Measurements from ENCODE around the gene TMC1. TPM values are rescaled to one million over a fixed set of nuclear protein-coding genes. Genes with fewer than 3 reads are reported as not detected.

The TMC1 gene
- total RNA-seq, 1 donor from 2014 or later: not detected

DNA sequence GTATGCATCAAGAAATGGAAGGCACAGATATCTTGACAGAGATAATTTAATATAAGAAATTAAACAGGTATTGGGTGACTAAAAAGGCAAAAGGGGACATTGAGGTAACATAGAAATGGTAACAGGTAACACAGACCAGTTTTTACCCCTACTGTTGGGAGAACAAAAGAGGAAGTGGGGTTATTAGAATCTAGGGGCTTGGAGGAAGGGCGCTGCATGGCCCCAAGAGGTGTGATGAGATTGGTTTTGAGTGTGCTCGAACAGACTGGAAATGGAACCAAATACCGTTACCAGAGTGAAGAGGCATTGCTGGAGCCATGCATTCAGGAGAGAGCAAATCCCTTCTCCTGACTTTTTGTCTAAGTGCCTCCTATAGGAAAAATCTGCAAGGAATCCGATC lies 237.5 kb downstream of the TMC1 start:
- H3K9me3 Mint-ChIP-seq: no peaks in the 10 kb centered on the region
- DNase-seq: no peak
- peaks cover 11% of the 10 kb centered on the region for H3K27me3 Mint-ChIP-seq
- no peaks in the 10 kb centered on the region for H3K4me1 Mint-ChIP-seq
- no peak overlapping the region for H3K27ac Mint-ChIP-seq
- H3K4me3 Mint-ChIP-seq: no peak overlapping the region
- intact Hi-C loops (cut with micrococcal nuclease): no loop called here
- H3K36me3 Mint-ChIP-seq (ENCODE audit: low read depth): no peaks in the 10 kb centered on the region

DNA sequence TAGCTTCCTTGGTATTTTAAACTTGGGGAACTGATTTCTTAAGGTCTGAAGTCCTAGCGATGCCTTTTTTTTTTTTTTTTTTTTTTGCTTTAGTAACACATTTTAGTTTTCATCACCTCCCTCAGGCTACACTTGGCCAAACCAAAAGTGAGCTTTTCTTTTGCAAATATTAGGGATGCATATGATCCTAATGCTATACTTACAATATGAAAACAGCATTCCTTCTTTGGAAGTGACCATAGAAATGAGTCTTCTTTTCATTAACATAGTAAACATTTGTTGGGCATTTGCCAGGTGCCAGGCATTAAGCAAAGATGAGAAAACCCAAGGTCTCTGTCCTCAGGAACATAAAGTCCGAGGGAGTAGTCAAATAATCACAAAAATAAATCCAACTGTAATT lies 241.6 kb downstream of the TMC1 start:
- Mint-ChIP-seq H3K9me3 (no peaks in the 10 kb centered on the region), H3K36me3 (ENCODE audit: low read depth) (no peaks in the 10 kb centered on the region), H3K4me1 (no peaks in the 10 kb centered on the region), H3K4me3 (no peak overlapping the region), H3K27ac (no peak overlapping the region), H3K27me3 (peaks cover 5% of the 10 kb centered on the region)
- intact Hi-C loops (cut with micrococcal nuclease): no loop called here
- DNase-seq: no peak

DNA sequence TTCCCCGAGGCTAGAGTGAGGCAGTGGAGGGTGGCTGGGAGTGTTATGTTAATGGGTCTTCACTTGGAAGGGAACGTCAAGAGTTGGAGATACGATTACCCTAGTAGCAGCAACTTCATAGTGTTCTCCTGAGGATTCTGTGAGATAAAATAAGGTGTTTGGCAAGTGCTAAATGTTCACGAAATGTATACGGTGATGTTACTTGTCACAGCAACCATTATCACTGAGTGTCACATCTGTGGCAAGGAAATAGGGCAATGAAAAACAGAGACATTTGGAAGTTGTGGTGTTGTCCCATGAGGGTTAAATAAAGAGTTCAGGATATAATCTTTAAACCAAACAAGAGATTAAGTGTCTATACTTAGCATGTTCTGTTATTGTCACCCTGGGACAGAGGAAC lies 248.1 kb downstream of the TMC1 start:
- no peak overlapping the region for H3K4me3 Mint-ChIP-seq
- no peak for DNase-seq
- H3K9me3 Mint-ChIP-seq: no peaks in the 10 kb centered on the region
- intact Hi-C loops (cut with micrococcal nuclease): no loop called here
- H3K27ac Mint-ChIP-seq: no peak overlapping the region
- H3K4me1 Mint-ChIP-seq: no peaks in the 10 kb centered on the region
- no peaks in the 10 kb centered on the region for H3K36me3 Mint-ChIP-seq (ENCODE audit: low read depth)
- H3K27me3 Mint-ChIP-seq: peaks cover 3% of the 10 kb centered on the region

DNA sequence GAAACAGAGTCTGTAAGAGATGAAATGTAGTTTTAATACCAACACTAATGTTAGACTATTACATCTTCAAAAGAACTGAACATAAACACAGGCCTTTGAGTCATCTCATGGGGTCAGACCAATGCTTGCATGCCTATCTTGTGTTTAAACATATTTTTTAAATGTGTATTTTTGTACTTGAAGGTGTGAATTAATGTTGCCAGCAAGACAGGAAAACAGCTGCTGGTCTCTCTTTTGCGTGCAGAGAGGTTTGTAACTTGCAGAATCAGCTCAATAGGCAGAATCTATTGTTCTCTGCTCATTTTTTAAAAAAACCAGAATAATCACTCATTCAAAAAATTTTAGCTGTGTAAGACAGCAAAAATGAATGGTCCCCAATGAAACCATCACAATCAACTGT lies 251.3 kb downstream of the TMC1 start:
- H3K27me3 Mint-ChIP-seq: peaks cover 3% of the 10 kb centered on the region
- no peaks in the 10 kb centered on the region for H3K9me3 Mint-ChIP-seq
- H3K27ac Mint-ChIP-seq: no peak overlapping the region
- H3K36me3 Mint-ChIP-seq (ENCODE audit: low read depth): no peaks in the 10 kb centered on the region
- intact Hi-C loops (cut with micrococcal nuclease): no loop called here
- H3K4me3 Mint-ChIP-seq: no peak overlapping the region
- H3K4me1 Mint-ChIP-seq: no peaks in the 10 kb centered on the region
- no peak for DNase-seq

DNA sequence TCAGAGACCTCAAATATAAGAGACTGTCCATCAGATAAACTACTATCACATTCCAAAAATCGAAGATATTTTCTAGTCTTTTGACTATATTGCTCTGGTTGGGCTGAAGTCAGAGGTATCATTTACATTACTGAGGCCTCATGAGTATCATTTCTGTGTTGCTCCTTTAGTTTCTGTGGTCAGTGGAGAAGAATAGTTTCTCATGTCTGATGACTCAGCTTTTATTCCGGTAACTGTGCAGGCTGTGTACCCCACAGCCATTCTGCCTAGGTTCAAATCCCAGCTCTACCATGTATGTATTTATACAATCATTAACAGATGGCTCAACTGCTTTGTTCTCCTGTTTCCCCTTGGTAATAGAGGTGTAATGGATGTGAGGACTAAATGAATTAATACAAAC lies 252.2 kb downstream of the TMC1 start:
- Mint-ChIP-seq H3K36me3 (ENCODE audit: low read depth) (no peaks in the 10 kb centered on the region), H3K27me3 (peaks cover 3% of the 10 kb centered on the region), H3K4me1 (no peaks in the 10 kb centered on the region), H3K4me3 (no peak overlapping the region), H3K9me3 (no peaks in the 10 kb centered on the region), H3K27ac (no peak overlapping the region)
- DNase-seq: no peak
- intact Hi-C loops (cut with micrococcal nuclease): no loop called here

DNA sequence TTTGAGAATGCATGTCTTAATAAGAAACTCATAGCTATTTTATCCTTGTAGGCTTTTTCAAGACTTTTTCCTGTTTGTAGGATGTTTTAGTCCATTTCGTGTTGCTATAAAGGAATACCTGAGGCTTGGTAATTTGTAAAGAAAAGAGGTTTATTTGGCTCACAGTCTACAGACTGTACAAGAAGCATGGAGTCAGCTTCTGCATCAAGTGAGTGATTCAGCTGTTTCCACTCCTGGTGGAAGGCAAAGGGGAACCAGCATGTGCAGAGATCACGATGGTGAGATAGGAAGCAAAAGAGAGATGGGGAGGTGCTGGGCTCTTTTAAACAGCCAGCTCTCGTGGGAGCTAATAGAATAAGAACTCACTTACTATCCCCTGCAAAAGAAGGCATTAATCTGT lies 254.2 kb downstream of the TMC1 start:
- Mint-ChIP-seq H3K36me3 (ENCODE audit: low read depth) (no peaks in the 10 kb centered on the region), H3K4me1 (no peaks in the 10 kb centered on the region), H3K4me3 (no peak overlapping the region), H3K27me3 (peaks cover 8% of the 10 kb centered on the region), H3K27ac (no peak overlapping the region), H3K9me3 (no peaks in the 10 kb centered on the region)
- DNase-seq: no peak
- intact Hi-C loops (cut with micrococcal nuclease): no loop called here

DNA sequence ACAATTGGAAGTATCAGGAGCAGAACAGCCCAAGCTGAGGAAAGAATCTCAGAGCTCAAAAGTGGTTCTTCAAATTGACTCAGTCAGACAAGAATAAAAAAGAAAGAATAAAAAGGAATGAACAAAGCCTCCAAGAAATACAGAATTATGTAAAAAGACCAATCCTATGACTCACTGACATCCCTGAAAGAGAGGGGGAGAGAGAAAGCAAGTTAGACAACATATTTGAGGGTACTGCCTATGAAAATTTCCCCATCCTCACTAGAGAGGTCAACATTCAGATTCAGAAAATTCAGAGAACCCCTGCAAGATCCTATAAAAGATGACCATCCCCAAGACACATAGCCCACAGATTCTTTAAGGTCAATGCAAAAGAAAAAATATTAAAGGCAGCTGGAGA lies 258.2 kb downstream of the TMC1 start:
- DNase-seq: no peak
- H3K27me3 Mint-ChIP-seq: peaks cover 8% of the 10 kb centered on the region
- intact Hi-C loops (cut with micrococcal nuclease): no loop called here
- H3K9me3 Mint-ChIP-seq: no peaks in the 10 kb centered on the region
- no peaks in the 10 kb centered on the region for H3K4me1 Mint-ChIP-seq
- H3K4me3 Mint-ChIP-seq: no peak overlapping the region
- H3K27ac Mint-ChIP-seq: no peak overlapping the region
- H3K36me3 Mint-ChIP-seq (ENCODE audit: low read depth): no peaks in the 10 kb centered on the region

DNA sequence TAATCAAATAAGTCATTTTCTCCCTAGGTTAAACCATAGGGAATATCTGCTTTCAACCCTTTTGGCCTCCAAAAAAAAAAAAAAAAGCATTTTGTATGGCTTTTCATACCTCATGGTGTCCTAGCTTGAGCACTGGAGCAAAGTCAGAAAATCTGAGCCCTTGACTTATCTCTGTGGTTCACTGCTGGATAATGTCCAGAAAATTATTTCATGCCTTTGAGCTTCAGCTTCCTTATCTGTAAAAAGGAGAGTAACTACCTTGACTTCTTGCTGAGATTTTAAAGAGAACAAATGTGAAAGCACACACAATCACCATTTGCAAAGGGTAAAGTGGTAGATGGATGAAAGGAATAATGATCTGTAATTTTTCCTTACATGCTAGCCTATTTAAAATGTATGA lies 265.5 kb downstream of the TMC1 start:
- no peaks in the 10 kb centered on the region for H3K9me3 Mint-ChIP-seq
- intact Hi-C loops (cut with micrococcal nuclease): no loop called here
- no peak for DNase-seq
- no peaks in the 10 kb centered on the region for H3K4me1 Mint-ChIP-seq
- H3K27ac Mint-ChIP-seq: no peak overlapping the region
- no peaks in the 10 kb centered on the region for H3K36me3 Mint-ChIP-seq (ENCODE audit: low read depth)
- H3K27me3 Mint-ChIP-seq: peaks cover 2% of the 10 kb centered on the region
- H3K4me3 Mint-ChIP-seq: no peak overlapping the region

DNA sequence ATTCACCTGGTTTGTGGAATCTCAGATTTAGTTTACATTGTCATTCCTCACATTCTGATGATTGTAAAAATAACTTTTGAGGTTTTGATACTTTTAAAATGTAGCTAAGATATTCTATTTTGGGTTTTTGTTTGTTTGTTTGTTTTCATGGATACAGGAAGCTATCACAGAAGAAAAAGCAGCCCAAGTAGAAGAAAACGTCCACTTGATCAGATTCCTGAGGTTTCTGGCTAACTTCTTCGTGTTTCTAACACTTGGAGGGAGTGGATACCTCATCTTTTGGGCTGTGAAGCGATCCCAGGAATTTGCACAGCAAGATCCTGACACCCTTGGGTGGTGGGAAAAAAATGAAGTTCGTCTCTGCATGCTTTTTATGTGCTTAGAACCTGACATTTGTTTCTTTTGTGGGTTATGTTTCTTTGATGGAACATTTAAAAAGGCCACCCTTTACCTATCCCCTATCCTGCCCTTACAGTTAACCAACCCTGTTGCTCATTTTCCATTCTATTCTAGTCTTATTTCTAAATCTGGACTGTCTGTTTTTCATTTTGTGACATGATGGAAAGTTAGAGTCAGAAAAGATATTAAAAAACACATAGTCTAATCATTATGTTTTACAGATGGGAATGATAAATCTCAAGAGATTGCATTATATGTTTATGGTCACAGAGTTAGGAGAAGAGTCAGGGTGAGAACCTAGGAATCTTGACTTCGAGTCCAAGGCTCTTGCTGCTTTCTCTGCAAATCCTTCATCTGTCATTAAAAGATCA lies 267.7 kb downstream of the TMC1 start:
- H3K9me3 Mint-ChIP-seq: no peaks in the 10 kb centered on the region
- no peak overlapping the region for H3K27ac Mint-ChIP-seq
- no peak for DNase-seq
- H3K4me1 Mint-ChIP-seq: no peaks in the 10 kb centered on the region
- intact Hi-C loops (cut with micrococcal nuclease): no loop called here
- H3K4me3 Mint-ChIP-seq: no peak overlapping the region
- no peaks in the 10 kb centered on the region for H3K36me3 Mint-ChIP-seq (ENCODE audit: low read depth)
- peaks cover 2% of the 10 kb centered on the region for H3K27me3 Mint-ChIP-seq

DNA sequence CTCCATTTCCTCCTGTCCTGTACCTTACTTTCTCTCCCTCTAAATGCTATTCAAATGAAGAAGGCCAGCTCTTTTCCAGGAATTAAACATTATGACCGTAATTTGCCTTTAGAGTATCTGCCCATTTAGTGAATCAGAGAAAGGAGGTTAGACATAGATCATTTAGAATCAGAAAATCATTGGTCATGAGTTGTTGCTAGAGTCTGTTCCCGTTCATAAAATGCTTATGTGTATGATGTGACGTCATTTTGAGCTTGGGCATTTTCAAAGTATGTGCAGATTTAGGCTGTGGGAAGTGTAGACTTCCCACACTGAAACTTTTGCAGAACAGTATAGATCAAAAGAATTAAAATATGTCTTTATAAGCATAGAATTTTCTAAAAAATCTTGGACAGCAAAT lies 268.5 kb downstream of the TMC1 start:
- Mint-ChIP-seq H3K4me3 (no peak overlapping the region), H3K4me1 (no peaks in the 10 kb centered on the region), H3K9me3 (no peaks in the 10 kb centered on the region), H3K27ac (no peak overlapping the region), H3K36me3 (ENCODE audit: low read depth) (no peaks in the 10 kb centered on the region), H3K27me3 (peaks cover 2% of the 10 kb centered on the region)
- no peak for DNase-seq
- intact Hi-C loops (cut with micrococcal nuclease): no loop called here

DNA sequence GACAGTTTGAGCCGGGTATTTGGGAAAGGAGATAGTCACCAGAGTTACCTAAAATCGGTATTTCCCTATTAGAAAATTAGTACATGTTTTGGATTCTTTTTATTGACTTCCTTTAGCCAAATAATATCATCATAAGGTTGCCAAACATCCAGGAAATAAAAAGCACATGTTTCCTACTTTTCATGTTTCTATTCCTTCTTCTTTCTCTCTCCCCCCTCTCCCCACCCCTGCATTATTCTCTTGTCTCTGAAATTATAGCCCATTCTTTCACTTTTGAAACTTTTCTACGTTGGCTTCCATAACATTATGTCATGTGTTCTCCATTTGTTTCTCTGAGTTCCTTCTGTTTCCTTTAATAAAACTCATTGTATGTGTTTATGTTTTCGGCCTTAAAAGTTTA lies 269.6 kb downstream of the TMC1 start:
- Mint-ChIP-seq H3K27ac (no peak overlapping the region), H3K27me3 (no peaks in the 10 kb centered on the region), H3K4me3 (no peak overlapping the region), H3K9me3 (no peaks in the 10 kb centered on the region), H3K36me3 (ENCODE audit: low read depth) (no peaks in the 10 kb centered on the region), H3K4me1 (no peaks in the 10 kb centered on the region)
- intact Hi-C loops (cut with micrococcal nuclease): no loop called here
- DNase-seq: no peak

DNA sequence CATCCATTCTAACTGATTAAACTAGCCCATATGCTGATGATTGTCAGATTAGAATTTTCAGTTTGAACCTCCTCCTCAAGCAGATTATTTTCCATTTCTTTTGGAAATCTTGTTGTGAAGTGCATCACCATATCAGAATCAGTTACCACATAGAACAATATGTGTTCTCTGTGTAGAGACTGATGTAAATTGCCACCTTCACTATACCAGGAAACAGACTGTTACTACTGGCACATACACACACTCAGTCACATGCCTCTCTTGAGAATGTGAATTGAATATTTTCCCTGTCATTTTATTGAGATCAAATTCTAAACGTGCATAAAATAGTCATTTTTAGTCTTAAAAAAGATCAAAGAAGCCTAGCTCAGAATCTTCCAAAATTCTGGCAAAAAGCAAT lies 270.0 kb downstream of the TMC1 start:
- Mint-ChIP-seq H3K27me3 (no peaks in the 10 kb centered on the region), H3K9me3 (no peaks in the 10 kb centered on the region), H3K27ac (no peak overlapping the region), H3K4me3 (no peak overlapping the region), H3K36me3 (ENCODE audit: low read depth) (no peaks in the 10 kb centered on the region), H3K4me1 (no peaks in the 10 kb centered on the region)
- intact Hi-C loops (cut with micrococcal nuclease): no loop called here
- no peak for DNase-seq

DNA sequence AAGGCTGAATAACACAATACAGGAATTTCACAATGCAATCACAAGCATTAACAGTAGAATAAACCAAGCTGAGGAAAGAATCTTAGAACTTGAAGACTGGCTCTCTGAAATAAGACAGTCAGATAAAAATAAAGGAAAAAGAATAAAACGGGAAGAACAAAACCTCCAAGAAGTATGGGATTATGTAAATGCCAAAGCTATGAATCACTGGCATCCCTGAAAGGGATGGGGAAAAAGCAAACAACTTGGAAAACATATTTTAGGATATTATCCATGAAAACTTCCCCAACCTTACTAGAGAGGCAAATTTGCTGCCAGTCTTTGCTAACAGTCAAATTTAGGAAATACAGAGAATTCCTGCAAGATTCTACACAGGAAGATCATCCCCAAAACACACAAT lies 273.5 kb downstream of the TMC1 start:
- Mint-ChIP-seq H3K4me1 (no peaks in the 10 kb centered on the region), H3K9me3 (no peaks in the 10 kb centered on the region), H3K4me3 (no peak overlapping the region), H3K36me3 (ENCODE audit: low read depth) (no peaks in the 10 kb centered on the region), H3K27ac (no peak overlapping the region), H3K27me3 (peaks cover 2% of the 10 kb centered on the region)
- intact Hi-C loops (cut with micrococcal nuclease): no loop called here
- no peak for DNase-seq

DNA sequence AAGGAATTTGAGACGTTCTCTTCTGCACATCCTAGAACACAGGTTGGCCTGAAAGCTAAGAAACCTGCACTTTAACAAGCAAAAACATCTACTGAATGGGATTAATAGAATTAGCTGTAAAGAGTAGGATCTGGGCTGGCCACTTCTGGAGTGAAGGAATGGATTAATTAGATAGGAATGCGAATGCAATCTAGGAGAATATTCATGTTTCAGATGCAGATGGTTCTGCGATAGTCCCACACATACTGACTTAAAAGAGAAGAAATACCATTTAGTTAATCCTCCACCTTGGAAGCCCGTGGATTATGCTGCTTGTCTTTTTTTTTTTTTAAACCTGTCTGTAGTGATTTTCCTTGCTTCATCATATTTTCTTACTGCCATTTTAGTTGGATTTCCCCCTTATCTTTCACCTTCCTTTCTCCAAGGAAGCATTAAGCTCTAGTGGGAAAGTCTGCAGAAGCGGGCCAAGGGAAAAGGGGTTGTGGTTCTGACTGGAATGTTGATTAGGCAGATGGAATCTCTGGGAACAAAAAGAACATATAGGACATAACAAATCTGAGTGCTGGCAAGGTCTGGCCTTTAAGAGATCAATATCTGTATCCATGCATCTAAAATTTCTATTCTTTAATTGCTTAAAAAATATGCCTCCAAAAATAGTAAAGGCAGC lies 279.1 kb downstream of the TMC1 start:
- no peak overlapping the region for H3K27ac Mint-ChIP-seq

DNA sequence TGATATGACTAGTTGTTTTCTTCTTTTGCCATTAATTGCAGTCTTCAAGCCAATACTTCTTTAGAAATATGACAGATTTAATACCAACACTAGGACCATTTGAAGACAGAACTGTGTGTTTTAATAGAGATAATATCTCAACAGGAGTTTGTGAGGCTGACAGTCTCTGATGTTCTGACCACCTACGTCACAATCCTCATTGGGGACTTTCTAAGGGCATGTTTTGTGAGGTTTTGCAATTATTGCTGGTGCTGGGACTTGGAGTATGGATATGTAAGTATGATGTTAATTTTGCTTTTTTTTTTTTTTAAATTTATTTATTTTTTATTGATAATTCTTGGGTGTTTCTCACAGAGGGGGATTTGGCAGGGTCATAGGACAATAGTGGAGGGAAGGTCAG lies 283.8 kb downstream of the TMC1 start:
- Mint-ChIP-seq H3K4me1 (no peaks in the 10 kb centered on the region), H3K4me3 (no peak overlapping the region), H3K36me3 (ENCODE audit: low read depth) (no peaks in the 10 kb centered on the region), H3K9me3 (no peaks in the 10 kb centered on the region), H3K27ac (no peak overlapping the region), H3K27me3 (no peaks in the 10 kb centered on the region)
- intact Hi-C loops (cut with micrococcal nuclease): no loop called here
- no peak for DNase-seq

More for the DNA sequence above, 279.1 kb downstream of the TMC1 start:
- Mint-ChIP-seq H3K36me3 (ENCODE audit: low read depth) (no peaks in the 10 kb centered on the region), H3K27me3 (peaks cover 2% of the 10 kb centered on the region), H3K9me3 (no peaks in the 10 kb centered on the region), H3K4me3 (no peak overlapping the region), H3K4me1 (no peaks in the 10 kb centered on the region)
- intact Hi-C loops (cut with micrococcal nuclease): no loop called here
- no peak for DNase-seq
